ENCODE results near the gene ATMIN.
A peak's percentile ranks its signal among the peaks of the same experiment; 100 is the strongest.

ATMIN gene, protein sequence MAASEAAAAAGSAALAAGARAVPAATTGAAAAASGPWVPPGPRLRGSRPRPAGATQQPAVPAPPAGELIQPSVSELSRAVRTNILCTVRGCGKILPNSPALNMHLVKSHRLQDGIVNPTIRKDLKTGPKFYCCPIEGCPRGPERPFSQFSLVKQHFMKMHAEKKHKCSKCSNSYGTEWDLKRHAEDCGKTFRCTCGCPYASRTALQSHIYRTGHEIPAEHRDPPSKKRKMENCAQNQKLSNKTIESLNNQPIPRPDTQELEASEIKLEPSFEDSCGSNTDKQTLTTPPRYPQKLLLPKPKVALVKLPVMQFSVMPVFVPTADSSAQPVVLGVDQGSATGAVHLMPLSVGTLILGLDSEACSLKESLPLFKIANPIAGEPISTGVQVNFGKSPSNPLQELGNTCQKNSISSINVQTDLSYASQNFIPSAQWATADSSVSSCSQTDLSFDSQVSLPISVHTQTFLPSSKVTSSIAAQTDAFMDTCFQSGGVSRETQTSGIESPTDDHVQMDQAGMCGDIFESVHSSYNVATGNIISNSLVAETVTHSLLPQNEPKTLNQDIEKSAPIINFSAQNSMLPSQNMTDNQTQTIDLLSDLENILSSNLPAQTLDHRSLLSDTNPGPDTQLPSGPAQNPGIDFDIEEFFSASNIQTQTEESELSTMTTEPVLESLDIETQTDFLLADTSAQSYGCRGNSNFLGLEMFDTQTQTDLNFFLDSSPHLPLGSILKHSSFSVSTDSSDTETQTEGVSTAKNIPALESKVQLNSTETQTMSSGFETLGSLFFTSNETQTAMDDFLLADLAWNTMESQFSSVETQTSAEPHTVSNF

GRCh38 chr16:81035398-81035974, at the start of gene ATMIN:
ATMIN (plus strand) TSS chr16:81035842; CDS start chr16:81035871, 29 bp downstream.
- peak; percentile 8 to 82 for DNase-seq

DNA sequence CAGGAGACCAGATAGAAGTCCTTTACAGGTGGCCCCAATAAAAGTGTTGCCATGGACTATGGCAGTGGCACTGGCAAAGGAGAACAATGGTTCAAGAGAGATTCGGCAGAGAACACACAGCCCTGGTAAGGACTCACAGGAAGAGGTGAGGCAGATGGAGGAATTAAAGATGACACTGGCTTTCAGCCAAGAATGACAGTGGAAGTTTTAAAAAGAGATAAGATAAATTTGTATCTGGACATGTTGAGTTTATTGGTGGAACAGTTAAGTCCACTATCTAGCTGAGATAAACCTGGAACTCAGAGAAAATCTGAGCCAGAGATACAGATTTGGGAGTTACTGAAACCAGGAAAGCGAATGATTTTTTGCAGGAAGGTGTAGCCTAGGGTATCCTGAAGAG, 49.1 kb upstream of the ATMIN start:
- no peak for DNase-seq

DNA sequence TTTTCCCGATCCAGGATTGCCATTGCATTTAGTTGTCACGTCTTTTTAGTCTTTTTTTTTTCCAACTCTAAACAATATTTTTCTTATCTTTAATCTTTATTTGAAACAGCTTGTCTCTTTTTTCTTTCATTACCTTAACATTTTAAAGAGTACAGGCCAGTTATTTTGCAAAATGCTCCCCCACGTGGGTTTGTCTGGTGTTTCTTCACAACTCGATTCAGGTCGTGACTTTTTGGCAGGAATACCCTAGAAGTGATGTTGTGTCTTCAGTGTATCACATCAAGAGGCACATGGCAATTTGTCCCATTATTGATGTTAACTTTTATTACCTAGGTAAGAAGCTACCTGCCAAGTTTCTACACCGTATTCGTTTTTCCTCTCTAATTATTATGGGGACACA, 46.9 kb upstream of the ATMIN start:
- DNase-seq = no peak

DNA sequence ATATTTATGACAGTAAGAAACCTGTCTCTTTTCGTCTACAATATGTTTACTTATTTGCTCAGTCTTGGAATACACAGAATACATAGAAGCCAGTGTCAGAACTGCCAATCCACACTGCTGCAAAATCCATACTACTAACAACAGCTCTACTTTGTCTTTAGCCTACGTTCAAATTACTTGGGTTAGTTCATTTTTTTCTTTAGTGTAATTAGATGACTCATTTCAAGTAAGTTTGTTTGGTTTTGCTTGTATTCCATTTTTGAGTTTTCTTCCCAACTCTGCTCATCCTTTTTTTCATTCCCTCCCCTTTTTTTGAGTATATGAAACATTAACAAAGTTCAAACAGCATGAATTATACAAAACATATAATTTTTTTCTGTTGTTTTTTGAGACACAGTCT, 45.8 kb upstream of the ATMIN start:
- no peak for DNase-seq

- no peak for DNase-seq
Measured at GRCh38 chr16:80990577-80990976, 45.1 kb upstream of the ATMIN start.

DNA sequence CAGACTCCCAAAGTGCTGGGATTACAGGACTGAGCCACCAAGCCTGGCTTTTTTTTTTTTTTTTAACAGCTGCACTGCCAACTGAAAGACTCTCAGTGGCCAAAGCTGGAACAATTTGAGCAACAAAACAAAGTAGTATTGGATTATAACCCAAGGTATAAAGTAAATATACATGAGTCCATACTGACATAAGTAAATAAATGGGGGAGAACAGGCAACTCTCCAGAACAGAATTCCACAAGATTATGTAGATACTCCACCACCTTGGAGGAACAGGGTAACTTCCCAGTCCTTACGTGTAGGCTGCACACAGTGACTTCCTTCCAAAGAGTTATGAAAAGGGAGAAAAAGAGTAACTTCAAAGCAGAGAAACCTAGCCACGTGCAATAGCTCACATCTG, 44.7 kb upstream of the ATMIN start:
- DNase-seq = no peak

DNA sequence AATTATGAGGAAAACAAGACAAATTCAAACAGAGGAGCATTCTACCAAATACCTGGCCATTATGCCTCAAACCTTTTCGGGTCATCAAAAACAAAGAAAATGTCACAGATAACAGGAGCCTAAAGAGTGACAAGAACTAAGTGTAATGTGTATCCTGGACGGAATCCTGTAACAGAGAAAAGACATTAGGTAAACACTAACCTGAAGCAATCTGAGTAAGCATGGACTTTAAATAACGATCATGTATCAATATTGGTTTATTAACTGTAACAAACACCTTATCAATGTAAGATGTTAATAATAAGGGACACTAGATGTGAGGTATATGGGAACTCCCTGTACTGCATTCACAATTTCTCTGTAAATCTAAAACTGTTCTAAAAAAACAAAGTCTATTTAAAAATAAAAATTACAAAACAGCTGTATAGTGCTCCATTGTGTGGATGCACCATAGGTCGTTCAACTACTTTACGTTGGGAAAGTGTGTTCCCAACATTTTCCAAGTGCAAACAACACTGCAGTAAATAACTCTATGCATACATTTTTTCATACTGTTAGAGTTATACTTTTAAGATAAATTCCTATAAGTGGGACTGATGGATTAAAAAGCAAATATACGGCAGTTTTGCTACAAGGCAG, 43.7 kb upstream of the ATMIN start:
- no peak for DNase-seq

DNA sequence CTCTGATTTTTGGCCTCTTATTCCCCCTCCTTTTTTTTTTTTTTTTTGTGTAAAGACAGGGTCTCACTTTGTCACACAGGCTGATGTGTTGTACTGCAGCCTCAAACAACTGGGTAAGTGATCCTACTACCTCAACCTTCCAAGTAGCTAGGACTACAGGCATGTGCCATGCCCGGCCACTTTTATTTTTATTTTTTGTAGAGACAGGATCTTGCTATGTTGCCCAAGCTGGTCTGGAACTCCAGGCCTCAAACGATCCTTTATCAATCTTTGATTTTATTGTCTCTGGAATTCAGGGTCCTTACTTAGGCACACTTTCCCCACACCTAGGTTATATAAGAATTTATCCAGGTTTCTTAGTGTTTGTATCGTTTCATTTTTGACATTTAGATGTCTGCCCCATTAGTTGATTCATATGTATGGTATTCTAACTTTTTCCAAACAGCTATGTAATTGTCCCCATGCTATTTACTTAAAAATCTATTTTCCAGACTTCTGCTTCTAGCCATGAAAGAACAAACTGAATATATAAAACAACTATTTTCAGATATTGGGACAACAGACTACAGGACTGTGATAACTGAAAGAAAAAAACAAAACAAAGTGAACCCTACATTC, 42.9 kb upstream of the ATMIN start:
- no peak for DNase-seq

GRCh38 chr16:80993307-80993706, 42.3 kb upstream of the ATMIN start:
- no peak for DNase-seq

GRCh38 chr16:80993834-80994233, 41.8 kb upstream of the ATMIN start:
- DNase-seq = peak in 1 of 2 experiments; percentile 39

DNA sequence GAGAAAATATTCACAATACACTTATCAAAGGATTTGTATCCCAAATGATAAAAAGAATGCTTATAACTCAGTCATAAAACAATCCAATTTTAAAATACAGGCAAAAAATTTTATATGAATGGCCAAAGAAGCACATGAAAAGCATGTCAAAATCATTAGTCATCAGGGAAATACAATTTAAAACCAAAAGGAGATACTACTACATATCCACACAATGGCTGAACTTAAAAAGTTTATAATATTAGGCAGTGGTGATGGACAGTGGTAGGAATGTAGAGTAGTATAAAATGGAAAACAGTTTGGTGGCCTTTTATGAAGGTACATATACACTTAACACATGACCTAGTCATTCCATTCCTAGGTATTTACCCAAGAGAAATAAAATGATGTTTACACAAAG, 41.2 kb upstream of the ATMIN start:
- no peak for DNase-seq

DNA sequence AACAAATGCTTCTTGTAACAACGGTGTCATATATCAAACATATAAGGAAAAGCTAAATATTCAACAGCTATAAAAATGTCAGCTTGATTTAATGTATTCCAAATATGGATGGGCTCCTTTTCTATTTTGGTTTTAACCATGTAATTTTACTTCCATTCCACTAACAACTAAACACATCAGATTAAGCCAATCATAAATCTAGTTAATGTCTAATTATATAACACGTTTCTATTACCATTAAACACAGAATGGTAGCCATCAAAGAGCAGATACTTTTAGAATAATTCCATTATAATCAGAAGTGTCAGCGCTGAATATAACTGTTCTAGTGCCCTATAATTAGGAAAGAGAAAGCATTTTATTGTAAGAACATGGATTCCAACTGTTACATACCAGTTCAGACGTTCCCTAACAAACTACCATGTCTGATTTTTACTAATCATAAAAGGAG, 38.9 kb upstream of the ATMIN start:
- DNase-seq = no peak

DNA sequence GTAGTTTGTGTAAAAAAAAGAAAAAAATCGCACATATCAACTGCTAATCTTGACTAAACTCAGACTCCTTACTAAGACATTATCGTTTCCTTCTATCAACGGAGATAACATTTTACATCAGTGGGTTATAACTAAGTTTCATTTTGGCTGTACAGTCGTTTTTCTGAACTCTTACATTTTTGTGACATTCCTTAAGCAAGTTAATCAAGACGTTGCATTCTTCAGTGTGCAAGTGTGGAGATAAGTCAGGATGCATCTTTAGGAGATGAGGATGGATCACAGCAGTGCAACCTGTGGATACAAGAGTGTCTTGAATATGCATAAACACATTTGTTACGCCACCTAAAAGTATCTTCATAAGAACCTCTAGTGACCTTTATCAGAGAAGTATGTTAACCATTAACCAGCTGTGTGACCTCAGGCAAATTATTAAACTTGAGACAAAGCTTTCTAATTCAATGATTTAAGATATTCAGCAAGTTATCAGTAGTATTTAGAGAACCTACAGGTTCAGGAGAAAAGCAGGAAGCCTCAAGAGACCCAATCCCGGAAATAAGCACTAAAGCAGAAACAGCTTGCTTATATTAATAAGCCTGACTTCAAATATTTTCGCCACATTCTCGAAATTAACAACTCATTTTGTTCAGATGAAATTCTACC, 38.4 kb upstream of the ATMIN start:
- no peak for DNase-seq

GRCh38 chr16:80997964-80998620, 37.5 kb upstream of the ATMIN start:
- no peak for DNase-seq

DNA sequence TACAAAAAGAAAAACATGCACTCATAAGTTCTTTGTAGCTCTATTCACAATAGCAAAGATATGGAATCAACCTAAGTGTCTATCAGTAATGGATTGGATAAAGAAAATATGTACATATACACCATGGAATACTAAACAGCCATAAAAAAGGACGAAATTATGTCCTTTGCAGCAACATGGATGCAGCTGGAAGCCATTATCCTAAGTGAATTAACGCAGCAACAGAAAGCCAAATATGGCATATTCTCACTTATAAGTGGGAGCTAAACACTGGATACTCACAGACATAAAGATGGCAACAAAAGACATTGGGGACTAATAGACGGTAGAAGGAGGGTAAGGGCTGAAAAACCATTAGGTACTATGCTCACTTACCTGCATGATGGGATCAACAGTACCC, 34.8 kb upstream of the ATMIN start:
- no peak for DNase-seq

DNA sequence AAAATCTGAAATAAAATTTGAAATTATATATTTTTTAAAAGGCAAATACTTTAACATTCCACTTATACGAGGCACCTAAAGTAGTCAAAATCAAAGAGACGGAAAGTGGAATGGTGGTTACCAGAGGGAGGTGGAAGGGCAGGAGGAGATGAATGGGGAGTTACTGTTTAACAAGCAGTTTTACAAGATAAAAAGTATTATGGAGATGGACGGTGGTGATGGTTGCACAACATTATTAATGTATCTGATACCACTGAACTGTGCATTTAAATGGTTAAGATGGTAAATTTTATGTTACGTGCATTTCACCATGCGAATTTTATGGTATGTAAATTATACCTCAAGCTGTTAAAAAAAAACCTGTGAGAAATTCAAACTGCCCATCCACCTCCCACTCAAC, 34.3 kb upstream of the ATMIN start:
- DNase-seq = no peak

DNA sequence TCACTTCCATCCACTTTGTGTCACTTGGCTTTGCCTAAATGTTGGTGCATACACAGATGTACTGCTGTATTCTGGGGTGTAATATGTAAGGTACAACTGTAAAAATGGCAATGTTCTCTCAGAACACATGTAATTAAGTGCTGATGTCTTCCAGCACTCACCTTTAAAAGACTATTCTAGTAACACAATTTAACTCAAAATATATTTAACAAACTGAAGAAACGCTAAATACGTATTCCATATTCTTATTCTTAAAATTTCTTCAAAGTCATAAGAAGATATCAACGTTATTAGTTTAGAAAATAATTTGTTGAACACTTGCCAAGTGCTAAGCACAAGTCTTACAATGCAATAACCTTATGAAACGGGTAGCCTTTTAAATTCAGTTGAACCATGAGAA, 32.6 kb upstream of the ATMIN start:
- DNase-seq = no peak

- DNase-seq = no peak
Measured at GRCh38 chr16:81003610-81004460, 31.8 kb upstream of the ATMIN start.

- peak in 1 of 2 experiments; percentile 45 for DNase-seq
Measured at GRCh38 chr16:81004646-81005353, 30.8 kb upstream of the ATMIN start.

DNA sequence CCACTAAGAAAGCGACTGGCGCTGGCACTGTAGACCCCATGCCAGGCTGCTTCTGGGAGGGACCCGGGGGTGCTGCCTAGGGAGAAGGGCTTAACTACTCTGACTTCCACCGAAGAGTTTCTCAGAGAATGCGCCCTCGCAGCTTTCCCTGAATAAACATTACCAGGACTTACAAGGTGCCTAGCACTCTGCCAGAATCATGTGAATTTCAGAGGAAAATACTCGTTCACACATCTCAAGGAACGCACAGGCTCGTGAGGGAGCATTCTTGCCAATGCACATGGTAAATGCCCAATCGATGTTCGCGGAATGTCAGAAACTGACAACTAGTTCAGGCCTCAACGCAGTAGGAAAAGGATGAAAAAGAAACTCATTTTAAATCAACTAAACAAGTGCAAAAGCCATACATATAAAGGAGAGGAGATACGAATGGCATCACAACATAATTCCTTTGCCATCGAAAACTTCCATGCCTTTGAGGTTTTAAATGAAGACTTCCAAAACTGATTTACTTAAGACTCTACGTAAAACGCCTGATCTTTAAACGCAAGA, 30.0 kb upstream of the ATMIN start:
- no peak for DNase-seq
